HG03354 (cell line): ENCODE measurements around the gene OSBPL2.

Source experiments
- ATAC-seq: cut with Tn5 transposase; IDR thresholded peaks from one replicate; pipeline ENCODE4 v1.9.1; 2021; ENCODE audit warnings: mild to moderate bottlenecking; ENCODE audit not compliant: unreplicated experiment, poor library complexity, severe bottlenecking

Gene OSBPL2

GRCh38 chr20:62293111-62293784 is 54.9 kb downstream of the OSBPL2 start:
- ATAC-seq, result no peak

- ATAC-seq, result no peak
These were observed 55.6 kb downstream of the OSBPL2 start for GRCh38 chr20:62293946-62294345.

GRCh38 chr20:62294516-62294915 is 56.2 kb downstream of the OSBPL2 start:
- no peak for ATAC-seq

- ATAC-seq, result no peak
These were observed 58.6 kb downstream of the OSBPL2 start for GRCh38 chr20:62296724-62297448.

GRCh38 chr20:62297449-62298227 is 59.3 kb downstream of the OSBPL2 start:
- no peak for ATAC-seq

- ATAC-seq, result no peak
These were observed 60.4 kb downstream of the OSBPL2 start for GRCh38 chr20:62298577-62299249.

GRCh38 chr20:62299666-62300236 is 61.4 kb downstream of the OSBPL2 start:
- ATAC-seq, result no peak

- ATAC-seq, result no peak
These were observed 62.0 kb downstream of the OSBPL2 start for GRCh38 chr20:62300319-62300718.

GRCh38 chr20:62301111-62301668 is 62.9 kb downstream of the OSBPL2 start:
- no peak for ATAC-seq

GRCh38 chr20:62301773-62302340 is 63.5 kb downstream of the OSBPL2 start:
- ATAC-seq, result peak; percentile 46

- peak; percentile 87 for ATAC-seq
These were observed 64.2 kb downstream of the OSBPL2 start, which contains the start of gene ADRM1 for GRCh38 chr20:62302341-62303061. TSS of gene ADRM1 (plus strand) at chr20:62302997. CDS start at chr20:62303569, 572 bp downstream.

GRCh38 chr20:62303062-62303339 is 64.7 kb downstream of the OSBPL2 start:
- no peak for ATAC-seq

GRCh38 chr20:62303340-62304226 is 65.3 kb downstream of the OSBPL2 start:
- ATAC-seq, result no peak

- no peak for ATAC-seq
These were observed 66.2 kb downstream of the OSBPL2 start for GRCh38 chr20:62304331-62305148.

- no peak for ATAC-seq
These were observed 66.9 kb downstream of the OSBPL2 start for GRCh38 chr20:62305149-62305764.

- no peak for ATAC-seq
These were observed 67.6 kb downstream of the OSBPL2 start for GRCh38 chr20:62305765-62306413.
